EH (cell line): Measurements from ENCODE around the gene CFAP119.

Experiments
- DNase-seq: peaks from one replicate; pipeline ENCODE4 v3.0.0-alpha.2; 2015; ENCODE audit warnings: low read depth

CFAP119 gene

DNA sequence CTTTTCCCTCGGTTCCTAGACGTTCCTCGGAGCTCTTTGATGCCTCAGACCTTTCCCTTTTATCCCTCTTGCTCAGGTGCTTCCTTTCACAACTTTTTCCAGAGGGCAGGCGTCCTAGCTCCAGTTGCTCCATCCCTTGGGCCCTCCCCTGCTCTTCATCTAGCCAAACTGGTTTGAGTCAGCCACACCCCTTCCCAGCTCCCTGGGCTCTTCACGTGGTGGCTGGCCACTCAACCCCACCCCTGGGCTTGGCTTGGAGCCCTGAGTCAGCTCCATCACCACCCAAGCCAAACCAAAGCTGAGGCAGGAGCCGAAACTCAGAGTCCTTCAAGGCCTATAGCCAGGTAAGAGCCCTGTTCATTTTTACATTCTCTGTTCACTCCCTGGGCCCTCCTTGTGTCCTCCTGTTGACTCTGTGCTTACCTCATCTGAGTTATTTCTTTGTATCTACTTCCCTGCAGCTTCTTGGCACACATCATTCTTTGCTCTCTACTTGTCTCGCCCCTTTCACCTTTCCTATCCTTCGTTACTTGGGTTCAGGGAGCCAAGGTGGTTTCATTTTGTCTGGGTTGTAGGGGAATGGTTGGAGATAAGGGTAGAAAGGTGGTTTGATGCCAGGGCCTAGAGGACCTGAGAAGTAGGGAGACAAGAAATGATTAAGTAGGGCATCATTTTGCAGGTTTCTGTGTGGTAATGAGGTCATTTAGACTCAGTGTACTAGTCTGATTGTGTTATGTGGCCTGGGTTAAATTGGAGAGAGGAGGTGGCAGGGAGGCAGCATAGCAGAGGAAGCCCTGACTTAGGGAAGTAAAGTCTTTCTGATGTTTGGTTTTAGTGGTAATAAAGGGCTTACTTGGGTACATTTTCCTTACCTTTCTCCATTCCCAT is 21.3 kb downstream of the CFAP119 start:
- peak; percentile 83 for DNase-seq

DNA sequence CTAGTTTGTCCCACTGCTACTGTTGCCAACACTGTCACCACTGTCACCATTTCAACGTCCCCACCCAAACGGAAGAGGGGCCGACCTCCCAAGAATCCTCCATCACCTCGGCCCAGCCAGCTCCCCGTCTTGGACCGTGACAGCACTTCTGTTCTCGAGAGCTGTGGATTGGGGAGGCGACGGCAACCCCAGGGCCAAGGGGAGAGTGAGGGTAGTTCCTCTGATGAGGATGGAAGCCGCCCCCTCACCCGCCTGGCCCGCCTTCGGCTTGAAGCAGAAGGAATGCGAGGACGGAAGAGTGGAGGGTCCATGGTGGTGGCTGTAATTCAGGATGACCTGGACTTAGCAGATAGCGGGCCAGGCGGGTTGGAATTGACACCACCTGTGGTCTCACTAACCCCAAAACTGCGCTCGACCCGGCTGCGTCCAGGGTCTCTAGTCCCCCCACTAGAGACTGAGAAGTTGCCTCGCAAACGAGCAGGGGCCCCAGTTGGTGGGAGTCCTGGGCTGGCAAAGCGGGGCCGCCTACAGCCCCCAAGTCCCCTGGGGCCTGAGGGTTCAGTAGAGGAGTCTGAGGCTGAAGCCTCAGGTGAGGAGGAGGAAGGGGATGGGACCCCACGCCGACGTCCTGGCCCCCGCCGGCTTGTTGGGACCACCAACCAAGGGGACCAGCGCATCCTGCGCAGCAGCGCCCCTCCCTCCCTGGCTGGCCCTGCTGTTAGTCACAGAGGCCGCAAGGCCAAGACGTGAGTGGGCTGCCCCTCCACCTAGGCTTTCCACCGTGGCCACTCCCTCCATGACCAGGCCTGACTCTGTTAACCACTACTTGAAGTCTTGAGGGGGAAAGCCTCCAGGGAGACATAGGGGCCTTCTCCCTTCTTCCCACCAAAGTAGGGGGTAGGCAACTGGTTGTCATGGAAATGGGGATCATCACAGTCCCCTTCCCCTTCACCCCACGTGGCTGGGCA is 22.6 kb downstream of the CFAP119 start:
- no peak for DNase-seq

DNA sequence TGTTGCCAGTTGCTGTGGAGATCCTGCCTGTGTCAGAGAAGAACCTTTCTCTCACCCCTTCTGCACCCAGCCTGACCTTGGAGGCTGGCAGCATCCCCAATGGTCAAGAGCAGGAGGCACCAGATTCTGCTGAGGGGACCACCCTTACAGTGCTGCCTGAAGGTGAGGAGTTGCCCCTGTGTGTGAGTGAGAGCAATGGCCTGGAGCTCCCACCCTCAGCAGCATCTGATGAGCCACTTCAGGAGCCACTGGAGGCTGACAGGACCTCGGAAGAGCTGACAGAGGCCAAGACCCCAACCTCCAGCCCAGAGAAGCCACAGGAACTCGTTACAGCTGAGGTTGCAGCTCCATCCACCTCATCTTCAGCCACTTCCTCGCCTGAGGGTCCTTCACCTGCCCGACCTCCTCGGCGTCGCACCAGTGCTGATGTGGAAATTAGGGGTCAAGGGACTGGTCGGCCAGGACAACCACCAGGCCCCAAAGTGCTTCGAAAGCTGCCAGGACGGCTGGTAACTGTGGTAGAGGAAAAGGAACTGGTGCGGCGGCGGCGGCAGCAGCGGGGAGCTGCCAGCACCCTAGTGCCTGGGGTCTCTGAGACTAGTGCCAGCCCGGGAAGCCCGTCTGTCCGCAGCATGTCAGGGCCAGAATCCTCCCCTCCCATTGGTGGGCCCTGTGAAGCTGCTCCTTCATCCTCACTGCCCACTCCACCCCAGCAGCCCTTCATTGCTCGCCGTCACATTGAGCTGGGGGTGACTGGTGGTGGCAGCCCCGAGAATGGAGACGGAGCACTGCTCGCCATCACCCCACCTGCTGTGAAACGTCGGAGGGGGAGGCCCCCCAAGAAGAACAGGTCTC is 23.8 kb downstream of the CFAP119 start:
- DNase-seq, result no peak

DNA sequence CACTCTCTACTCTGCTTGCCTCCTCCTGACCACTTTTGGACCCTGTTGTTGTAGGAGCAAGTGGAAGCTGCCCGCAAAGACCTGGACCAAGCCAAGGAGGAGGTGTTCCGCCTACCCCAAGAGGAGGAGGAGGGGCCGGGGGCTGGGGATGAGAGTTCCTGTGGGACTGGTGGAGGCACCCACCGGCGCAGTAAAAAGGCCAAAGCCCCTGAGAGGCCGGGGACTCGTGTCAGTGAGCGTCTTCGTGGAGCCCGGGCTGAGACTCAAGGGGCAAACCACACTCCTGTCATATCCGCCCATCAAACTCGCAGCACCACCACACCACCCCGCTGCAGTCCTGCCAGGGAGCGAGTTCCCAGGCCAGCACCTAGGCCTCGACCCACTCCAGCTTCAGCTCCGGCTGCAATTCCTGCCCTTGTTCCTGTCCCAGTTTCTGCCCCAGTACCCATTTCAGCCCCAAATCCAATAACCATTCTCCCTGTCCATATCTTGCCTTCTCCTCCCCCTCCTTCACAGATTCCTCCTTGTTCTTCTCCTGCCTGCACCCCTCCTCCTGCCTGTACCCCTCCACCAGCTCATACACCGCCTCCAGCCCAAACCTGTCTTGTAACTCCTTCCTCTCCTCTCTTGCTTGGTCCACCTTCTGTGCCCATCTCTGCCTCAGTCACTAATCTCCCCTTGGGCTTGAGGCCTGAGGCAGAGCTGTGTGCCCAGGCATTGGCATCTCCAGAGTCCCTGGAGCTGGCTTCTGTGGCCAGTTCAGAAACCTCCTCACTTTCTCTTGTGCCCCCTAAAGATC is 24.7 kb downstream of the CFAP119 start:
- DNase-seq, result no peak

DNA sequence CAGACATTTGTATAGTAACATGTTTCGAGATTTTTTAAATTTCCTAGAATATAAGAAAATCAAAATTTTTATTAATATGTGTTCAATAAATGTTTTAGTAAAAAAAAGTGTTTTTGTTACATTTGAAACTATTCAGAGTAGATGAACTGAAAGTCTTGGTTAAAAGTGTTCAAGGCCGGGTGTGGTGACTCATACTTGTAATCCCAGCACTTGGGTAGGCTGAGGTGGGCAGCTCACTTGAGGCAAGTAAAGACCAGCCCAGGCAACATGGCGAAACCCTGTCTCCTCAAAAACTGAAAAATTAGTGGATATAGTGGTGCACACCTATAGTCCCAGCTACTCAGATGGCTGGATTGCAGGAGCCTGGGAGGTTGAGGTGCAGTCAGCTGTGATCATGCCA is 30.5 kb downstream of the CFAP119 start:
- no peak for DNase-seq

DNA sequence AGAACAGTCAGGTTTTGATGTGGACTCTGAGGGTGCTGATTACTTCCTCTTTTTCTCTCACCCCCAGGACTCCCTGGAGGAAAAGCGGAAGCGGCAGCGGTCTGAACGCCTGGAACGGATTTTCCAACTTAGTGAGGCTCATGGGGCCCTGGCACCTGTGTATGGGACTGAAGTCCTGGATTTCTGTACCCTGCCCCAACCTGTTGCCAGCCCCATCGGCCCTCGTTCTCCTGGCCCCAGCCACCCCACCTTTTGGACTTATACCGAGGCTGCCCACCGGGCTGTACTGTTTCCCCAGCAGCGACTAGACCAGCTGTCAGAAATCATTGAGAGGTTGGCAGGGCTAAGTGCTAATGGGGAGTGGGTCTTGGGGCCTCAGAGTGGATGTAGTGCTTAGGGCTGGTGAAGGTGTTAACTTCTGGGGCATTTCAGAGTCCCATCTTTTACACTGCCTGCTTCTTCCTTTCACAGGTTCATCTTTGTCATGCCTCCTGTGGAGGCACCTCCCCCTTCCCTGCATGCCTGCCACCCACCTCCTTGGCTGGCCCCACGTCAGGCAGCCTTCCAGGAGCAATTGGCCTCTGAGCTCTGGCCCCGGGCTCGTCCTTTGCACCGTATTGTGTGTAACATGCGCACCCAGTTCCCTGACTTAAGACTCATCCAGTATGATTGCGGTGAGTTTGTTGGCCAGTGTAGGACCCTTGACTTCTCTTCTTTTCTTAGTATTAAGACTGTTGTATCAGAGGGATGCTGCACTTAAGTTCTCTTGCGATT is 32.8 kb downstream of the CFAP119 start:
- no peak for DNase-seq

DNA sequence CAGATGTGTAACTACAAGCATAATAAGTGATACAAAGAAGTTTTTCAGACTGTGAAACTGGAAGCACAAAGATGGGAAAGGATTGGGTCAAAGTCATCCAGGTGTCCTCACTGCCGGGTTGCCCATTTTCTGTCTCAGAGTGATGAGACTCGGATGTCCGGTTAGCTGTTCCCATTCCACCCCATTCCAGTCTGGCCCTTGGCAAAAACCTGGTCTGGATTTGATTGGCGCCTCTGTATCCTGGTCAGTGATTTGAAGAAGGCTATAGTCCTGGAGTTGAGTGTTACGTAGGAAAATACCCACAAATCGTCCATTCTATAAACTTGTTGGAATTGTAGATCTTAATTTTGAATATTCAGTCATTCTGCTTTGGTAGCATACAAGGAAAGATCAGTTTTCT is 33.5 kb downstream of the CFAP119 start:
- no peak for DNase-seq

DNA sequence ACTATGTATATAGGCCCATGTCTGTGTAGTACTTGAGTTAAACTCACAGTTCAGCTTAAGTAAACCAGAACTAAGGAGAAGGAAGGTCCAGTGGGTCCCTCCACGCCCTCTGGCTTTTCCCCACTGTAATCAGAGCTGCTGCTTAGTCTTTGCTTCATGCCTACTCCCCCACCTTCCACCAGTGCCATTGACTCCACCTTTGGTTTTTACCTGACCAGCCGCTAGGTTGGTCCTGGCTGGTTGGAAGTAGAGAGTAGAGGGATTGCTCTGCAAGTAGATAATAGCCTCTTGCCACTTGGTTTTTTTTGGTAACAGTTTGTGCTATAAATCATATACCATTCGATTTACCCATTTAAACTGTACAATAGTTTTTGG is 36.5 kb downstream of the CFAP119 start:
- no peak for DNase-seq

DNA sequence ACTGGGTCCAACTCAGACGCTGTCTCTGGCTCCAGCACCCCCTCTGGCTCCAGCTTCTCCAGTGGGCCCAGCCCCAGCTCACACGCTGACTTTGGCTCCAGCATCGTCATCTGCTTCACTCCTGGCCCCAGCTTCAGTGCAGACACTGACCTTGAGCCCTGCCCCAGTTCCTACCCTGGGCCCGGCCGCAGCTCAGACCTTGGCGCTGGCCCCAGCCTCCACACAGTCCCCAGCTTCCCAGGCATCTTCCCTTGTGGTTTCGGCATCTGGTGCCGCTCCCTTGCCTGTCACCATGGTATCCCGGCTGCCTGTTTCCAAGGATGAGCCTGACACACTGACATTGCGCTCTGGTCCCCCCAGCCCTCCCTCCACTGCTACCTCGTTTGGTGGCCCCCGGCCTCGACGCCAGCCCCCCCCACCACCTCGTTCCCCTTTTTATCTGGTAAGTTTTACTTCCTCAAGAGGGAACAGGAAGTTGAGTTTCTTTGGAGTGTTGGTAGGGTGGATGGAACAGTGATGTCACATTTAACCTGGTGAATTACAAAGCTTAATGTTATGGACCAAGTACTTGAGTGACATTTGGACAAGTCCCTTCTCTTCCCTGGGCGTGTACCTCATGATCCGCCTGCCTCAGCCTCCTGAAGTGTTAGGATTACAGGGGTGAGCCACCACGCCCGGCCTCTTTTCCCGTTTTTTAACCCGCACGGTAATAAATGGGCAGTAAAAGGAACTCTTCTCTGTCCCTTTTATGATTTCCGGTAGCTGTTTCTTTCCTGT is 37.0 kb downstream of the CFAP119 start:
- no peak for DNase-seq

DNA sequence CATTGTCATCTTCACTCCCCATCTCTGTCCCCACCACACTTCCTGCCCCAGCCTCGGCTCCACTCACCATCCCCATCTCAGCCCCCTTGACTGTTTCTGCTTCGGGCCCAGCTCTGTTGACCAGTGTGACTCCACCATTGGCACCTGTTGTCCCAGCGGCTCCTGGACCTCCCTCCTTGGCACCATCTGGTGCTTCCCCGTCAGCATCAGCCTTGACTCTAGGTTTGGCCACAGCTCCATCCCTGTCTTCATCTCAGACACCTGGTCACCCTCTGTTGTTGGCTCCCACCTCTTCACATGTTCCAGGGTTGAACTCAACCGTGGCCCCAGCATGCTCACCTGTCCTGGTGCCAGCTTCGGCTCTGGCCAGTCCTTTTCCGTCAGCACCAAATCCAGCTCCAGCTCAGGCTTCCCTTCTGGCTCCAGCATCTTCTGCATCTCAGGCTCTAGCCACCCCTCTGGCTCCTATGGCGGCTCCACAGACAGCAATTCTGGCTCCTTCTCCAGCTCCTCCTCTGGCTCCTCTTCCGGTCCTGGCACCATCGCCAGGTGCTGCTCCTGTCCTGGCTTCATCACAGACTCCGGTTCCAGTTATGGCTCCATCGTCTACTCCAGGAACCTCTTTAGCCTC is 38.0 kb downstream of the CFAP119 start:
- no peak for DNase-seq

DNA sequence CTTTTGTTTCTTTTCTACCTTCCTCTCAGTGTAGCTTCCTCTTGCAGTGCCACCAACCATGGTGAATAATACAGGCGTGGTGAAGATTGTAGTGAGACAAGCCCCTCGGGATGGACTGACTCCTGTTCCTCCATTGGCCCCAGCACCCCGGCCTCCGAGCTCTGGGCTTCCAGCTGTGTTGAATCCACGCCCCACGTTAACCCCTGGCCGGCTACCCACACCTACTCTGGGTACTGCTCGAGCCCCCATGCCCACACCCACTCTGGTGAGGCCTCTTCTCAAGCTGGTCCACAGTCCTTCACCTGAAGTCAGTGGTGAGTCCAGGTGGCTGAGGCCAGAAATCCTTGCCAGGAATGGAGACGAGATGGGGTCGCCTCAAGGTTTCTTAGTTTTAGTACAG is 38.9 kb downstream of the CFAP119 start:
- DNase-seq, result no peak

DNA sequence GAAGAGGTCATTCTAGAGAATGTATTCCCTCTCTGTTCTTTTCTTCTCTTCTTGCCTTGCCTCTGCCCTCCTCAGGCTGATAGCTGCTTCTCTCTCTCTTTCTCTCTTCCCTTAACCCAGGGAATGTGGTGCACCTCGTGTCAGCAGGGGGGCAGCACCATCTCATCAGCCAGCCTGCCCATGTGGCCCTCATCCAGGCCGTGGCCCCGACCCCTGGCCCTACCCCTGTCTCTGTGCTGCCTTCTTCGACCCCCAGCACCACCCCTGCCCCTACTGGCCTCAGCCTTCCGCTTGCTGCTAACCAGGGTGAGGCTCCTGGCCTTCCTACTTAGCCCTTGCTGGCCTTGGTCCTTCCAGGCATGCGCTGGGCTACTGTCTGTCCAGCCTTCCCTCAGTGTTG is 39.4 kb downstream of the CFAP119 start:
- no peak for DNase-seq

DNA sequence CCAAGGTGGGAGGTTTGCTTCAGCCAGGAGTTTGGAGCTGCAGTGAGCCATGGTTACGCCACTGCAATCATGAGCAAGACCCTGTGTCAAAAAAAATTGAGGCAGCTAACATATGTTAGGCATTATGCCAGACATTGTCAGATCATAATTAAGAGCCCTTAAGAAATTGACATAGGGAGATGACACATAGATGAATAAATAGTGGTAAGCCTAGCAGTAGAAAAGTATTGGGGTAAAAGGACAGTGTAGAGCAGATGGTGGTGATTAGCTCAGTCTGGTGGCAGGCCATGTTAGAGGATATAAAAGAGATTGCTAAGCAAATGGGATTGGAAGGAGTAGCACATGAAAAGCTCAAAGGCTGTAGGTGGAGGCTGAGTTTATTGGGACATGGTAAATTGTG is 40.3 kb downstream of the CFAP119 start:
- DNase-seq, result no peak

DNA sequence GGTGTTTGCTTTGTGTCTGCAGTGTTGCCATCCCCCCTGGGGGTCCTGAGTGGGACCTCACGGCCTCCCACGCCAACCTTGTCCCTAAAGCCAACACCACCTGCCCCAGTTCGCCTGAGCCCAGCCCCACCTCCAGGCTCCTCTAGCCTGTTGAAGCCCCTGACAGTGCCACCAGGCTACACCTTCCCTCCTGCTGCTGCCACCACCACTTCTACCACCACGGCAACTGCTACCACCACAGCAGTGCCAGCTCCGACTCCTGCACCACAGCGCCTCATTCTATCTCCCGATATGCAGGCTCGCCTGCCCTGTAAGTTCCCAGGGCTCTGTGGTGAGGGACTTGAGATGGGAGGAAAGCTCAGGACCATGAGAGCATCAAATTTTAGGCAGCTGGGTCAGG is 40.7 kb downstream of the CFAP119 start:
- DNase-seq, result no peak

DNA sequence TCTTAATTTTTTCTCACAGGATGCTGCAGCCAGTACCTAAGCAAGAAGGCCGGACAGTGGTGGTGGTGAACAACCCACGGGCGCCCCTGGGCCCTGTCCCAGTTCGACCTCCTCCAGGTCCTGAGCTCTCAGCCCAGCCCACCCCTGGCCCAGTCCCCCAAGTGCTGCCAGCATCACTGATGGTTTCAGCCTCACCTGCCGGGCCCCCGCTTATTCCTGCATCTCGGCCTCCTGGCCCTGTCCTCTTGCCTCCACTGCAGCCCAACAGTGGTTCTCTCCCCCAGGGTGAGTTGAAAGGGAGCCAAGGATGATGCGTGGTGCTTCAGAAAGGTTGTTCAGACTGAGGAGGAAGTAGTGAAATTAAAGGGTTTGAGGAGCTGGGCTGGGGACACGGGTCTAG is 41.2 kb downstream of the CFAP119 start:
- no peak for DNase-seq

DNA sequence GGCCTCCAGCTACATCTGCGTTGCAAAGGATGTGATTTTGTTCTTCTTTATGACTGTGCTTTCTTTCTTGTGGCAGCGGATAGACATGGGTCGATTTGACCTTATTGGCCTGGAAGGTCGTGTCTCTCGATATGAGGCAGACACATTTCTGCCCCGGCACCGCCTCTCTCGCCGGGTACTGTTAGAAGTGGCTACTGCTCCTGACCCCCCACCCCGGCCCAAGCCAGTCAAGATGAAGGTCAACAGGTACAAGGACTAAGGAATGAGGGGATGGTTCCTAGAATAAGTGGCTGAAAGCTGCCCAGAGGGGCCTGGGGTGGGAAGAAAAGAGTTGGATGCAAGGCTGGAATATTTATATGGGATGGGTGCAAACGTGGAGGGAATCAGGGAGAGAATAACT is 41.8 kb downstream of the CFAP119 start:
- no peak for DNase-seq

DNA sequence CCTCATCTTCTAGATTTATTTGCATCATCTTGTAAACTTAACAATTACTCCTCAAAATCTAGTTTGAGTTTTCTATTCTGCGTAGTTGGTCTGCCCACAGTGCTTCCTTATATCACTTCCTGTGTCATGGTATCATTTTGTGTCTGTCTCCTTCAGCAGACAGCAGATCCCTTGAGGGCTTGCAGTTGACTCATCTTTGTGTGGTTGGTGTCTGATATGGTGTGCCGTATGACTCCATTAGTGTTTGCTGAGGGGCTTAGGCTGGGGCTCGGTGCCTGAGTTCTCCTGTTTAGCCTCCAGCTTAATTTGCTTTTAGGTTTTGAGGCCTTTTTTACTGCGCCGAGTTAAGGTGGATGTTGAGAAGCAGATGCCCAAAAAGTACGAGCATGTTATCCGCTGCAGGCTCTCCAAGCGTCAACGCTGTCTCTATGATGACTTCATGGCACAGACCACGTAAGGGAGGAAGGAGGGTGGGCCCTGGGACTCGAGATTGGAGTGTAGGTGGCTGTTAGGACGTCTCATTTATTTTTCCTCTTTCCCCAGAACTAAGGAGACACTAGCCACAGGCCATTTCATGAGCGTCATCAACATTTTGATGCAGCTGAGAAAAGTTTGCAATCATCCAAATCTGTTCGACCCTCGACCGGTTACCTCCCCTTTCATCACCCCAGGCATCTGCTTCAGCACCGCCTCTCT is 46.0 kb downstream of the CFAP119 start:
- DNase-seq, result peak; percentile 72

DNA sequence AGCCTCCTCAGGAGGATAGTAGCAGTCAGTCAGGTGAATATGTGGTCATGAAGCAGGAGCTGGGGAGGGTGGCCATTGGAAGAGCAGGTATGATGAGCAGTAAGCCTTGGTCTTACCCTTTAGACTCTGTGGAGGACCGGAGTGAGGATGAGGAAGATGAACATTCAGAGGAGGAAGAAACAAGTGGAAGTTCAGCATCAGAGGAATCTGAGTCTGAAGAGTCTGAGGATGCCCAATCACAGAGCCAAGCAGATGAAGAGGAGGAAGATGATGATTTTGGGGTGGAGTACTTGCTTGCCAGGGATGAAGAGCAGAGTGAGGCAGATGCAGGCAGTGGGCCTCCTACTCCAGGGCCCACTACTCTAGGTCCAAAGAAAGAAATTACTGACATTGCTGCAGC is 50.1 kb downstream of the CFAP119 start:
- no peak for DNase-seq

DNA sequence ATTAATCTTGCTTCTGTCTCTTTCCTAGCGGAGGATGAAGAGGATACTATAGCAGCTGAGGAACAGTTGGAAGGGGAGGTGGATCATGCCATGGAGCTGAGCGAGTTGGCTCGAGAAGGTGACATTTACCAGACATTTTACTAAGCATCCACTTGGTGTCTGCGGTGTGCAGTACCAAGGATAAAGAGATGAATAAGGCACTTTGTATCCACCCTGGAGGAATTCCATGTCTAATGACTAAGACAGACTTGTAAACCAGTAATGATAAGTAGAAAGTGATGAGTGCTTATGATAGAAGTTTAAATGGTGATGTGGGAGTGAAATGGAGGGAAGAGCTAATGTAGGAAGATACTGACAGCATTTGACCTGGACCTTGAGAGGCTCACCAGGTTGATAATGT is 50.9 kb downstream of the CFAP119 start:
- DNase-seq, result peak; percentile 9
